ENCODE data around the gene DOCK10.

DNA sequence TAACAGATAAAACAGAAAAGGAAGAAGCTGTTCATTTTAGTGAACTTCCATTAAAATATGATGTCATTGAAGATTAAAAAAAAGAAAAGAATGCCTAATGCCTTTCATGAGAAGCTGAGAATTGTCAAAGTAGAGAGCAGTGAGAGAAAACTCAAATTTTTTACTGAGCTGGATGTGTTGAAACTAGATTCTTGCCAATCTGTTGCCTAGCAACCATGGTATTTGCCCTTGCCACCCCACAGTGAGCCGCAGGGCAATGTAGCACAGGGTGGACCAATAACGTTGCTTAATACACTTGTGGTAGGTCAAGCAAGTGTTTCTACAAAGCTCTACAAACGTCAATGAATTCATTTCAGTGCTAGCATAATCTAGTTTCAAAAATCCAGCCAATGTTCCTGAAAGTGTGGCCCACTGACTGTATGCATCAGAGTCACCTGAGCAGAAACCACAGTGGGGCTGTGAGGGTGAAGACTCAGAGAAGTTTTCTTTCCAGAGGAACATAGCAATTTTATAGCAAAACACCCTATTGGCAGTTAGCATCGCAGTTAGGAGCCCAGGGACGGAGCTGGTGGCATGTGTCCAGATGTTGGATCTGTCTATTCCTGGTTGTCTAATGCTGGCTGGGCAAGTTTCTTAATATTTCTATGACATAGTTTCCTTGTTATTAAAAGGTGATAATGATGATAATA, 132.2 kb downstream of the DOCK10 start:
- TF ChIP-seq, protein P1, sequence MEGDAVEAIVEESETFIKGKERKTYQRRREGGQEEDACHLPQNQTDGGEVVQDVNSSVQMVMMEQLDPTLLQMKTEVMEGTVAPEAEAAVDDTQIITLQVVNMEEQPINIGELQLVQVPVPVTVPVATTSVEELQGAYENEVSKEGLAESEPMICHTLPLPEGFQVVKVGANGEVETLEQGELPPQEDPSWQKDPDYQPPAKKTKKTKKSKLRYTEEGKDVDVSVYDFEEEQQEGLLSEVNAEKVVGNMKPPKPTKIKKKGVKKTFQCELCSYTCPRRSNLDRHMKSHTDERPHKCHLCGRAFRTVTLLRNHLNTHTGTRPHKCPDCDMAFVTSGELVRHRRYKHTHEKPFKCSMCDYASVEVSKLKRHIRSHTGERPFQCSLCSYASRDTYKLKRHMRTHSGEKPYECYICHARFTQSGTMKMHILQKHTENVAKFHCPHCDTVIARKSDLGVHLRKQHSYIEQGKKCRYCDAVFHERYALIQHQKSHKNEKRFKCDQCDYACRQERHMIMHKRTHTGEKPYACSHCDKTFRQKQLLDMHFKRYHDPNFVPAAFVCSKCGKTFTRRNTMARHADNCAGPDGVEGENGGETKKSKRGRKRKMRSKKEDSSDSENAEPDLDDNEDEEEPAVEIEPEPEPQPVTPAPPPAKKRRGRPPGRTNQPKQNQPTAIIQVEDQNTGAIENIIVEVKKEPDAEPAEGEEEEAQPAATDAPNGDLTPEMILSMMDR (IDR thresholded peaks at IDR 0.05; ENCODE audit: extremely low read depth in 1 of 2, insufficient read depth in 1 of 2, low read depth in 1 of 2, low read length in 2 of 2) = no peak
- TF ChIP-seq POLR2A (IDR thresholded peaks at IDR 0.05; ENCODE audit: low read depth, low read length) (no peak), POLR2AphosphoS5 (IDR thresholded peaks at IDR 0.05; ENCODE audit: insufficient read depth, low read depth, low read length) (no peak), EZH2 (IDR thresholded peaks at IDR 0.05; ENCODE audit: borderline replicate concordance, low read depth, low read length, severe bottlenecking) (no peak), JUN (IDR thresholded peaks at IDR 0.05; ENCODE audit: borderline replicate concordance, insufficient read depth, insufficient read length, low read depth) (no peak), GATA2 (IDR thresholded peaks at IDR 0.05; ENCODE audit: insufficient read depth, insufficient read length, low read depth, low read length) (no peak)
- TF ChIP-seq, protein P2, sequence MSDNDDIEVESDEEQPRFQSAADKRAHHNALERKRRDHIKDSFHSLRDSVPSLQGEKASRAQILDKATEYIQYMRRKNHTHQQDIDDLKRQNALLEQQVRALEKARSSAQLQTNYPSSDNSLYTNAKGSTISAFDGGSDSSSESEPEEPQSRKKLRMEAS (IDR thresholded peaks at IDR 0.05; ENCODE audit: insufficient read depth, insufficient read length) = no peak
